Esophagus muscularis mucosa (tissue), 4 donors: ENCODE measurements around the gene DNAH7.

Source experiments
- CTCF ChIP-seq, 3 experiments: fragments of 200-600 bp in 2 of 3; fragments of 450-650 bp in 1 of 3; sonication (generic) in 2 of 3; IDR thresholded peaks; one replicate each; pipeline ENCODE4 v1.5.1; 2017 to 2019; ENCODE audit warnings: antibody characterized with exemption in 3 of 3, mild to moderate bottlenecking in 2 of 3, moderate library complexity in 1 of 3
- EP300 ChIP-seq: sonication (generic); formaldehyde crosslinking; IDR thresholded peaks from one replicate; pipeline ENCODE4 v1.6.1; 2017; ENCODE audit warnings: antibody characterized with exemption
- POLR2A ChIP-seq: fragments of 450-650 bp; IDR thresholded peaks from one replicate; pipeline ENCODE4 v1.6.1; 2017; ENCODE audit warnings: antibody characterized with exemption, moderate library complexity, mild to moderate bottlenecking, low read depth

GRCh38 chr2:195834836-195835235 is 233.8 kb downstream of the DNAH7 start:
- TF ChIP-seq POLR2A (no peak), CTCF (IDR thresholded peaks at IDR 0.05) (no peak), EP300 (no peak)
